Cardiac muscle cell (in vitro differentiated cells and primary cell): Measurements from ENCODE around the gene ATP1B2. TPM values are rescaled to one million over a fixed set of nuclear protein-coding genes. Genes with fewer than 3 reads are reported as not detected.

Source experiments
- DNase-seq, 2 donors: peaks; one replicate each; pipeline versions ENCODE4 v3.0.0 to v3.0.0-alpha.2; 2010 to 2017; ENCODE audit warnings: low read depth in 1 of 2, low spot score in 1 of 2
- H3K27ac ChIP-seq: fragments of 200-600 bp; sonication (generic); 2 replicates; pipeline ENCODE4 v1.5.1; 2016
- H3K27me3 ChIP-seq: fragments of 200-600 bp; sonication (generic); 2 replicates; pipeline ENCODE4 v1.6.0; 2016; ENCODE audit warnings: control low read depth
- H3K36me3 ChIP-seq: fragments of 200-600 bp; sonication (generic); 2 replicates; pipeline ENCODE4 v1.5.1; 2016; ENCODE audit warnings: control low read depth
- H3K4me1 ChIP-seq: fragments of 200-600 bp; sonication (generic); 2 replicates; pipeline ENCODE4 v1.8.1; 2017; ENCODE audit warnings: low read depth, mild to moderate bottlenecking, mixed run types
- H3K4me3 ChIP-seq: fragments of 200-600 bp; sonication (generic); 2 replicates; pipeline ENCODE4 v1.5.1; 2016; ENCODE audit warnings: mild to moderate bottlenecking
- H3K9me3 ChIP-seq: fragments of 200-600 bp; sonication (generic); 2 replicates; pipeline ENCODE4 v1.5.1; 2017; ENCODE audit warnings: low read depth, mild to moderate bottlenecking, control low read depth
- CTCF ChIP-seq: IDR thresholded peaks from 2 replicates; pipeline ENCODE4 v1.5.1; 2012; ENCODE audit warnings: low read depth, mild to moderate bottlenecking, low read length
- polyA plus RNA-seq: library from polyadenylated mRNA; unstranded; fragments of >200 nt; fragmentation: Nextera tagmentation; extraction: Ambion mirVana; gene quantifications from 2 replicates; pipeline ENCODE4 v1.2.1, GENCODE V29; 2016
- total RNA-seq: library from RNA; depleted of rRNA; stranded (reverse); fragments of >200 nt; gene quantifications from 2 replicates; pipeline ENCODE4 v1.2.3, GENCODE V29; 2016

ATP1B2 gene
- total and polyA plus RNA-seq, 2 experiments from 2014 or later: 34.6 to 157 TPM

- Histone ChIP-seq H3K36me3 (peaks cover 15% of the 10 kb centered on the region), H3K4me3 (no peak overlapping the region), H3K9me3 (no peaks in the 10 kb centered on the region), H3K27ac (no peak overlapping the region), H3K27me3 (no peaks in the 10 kb centered on the region), H3K4me1 (no peaks in the 10 kb centered on the region)
- no peak for TF ChIP-seq CTCF
- DNase-seq: no peak
These were observed 26.8 kb downstream of the ATP1B2 start for GRCh38 chr17:7677388-7678067.

GRCh38 chr17:7684851-7685532, 34.3 kb downstream of the ATP1B2 start:
- Histone ChIP-seq H3K36me3 (no peaks in the 10 kb centered on the region), H3K27ac (peak overlapping the region; percentile 99), H3K27me3 (no peaks in the 10 kb centered on the region), H3K4me1 (peaks cover 15% of the 10 kb centered on the region), H3K4me3 (peak overlapping the region; percentile 86), H3K9me3 (no peaks in the 10 kb centered on the region)
- DNase-seq: no peak
- TF ChIP-seq CTCF: no peak

GRCh38 chr17:7685533-7686221, 35.0 kb downstream of the ATP1B2 start:
- H3K9me3 ChIP-seq: no peaks in the 10 kb centered on the region
- DNase-seq: peak; percentile 93 to 96
- H3K27ac ChIP-seq: peak overlapping the region; percentile 99
- H3K36me3 ChIP-seq: no peaks in the 10 kb centered on the region
- no peaks in the 10 kb centered on the region for H3K27me3 ChIP-seq
- TF ChIP-seq CTCF: no peak
- H3K4me3 ChIP-seq: peak overlapping the region; percentile 86
- H3K4me1 ChIP-seq: peaks cover 15% of the 10 kb centered on the region

- TF ChIP-seq CTCF: no peak
- Histone ChIP-seq H3K27me3 (no peaks in the 10 kb centered on the region), H3K4me3 (peak overlapping the region; percentile 86), H3K27ac (peak overlapping the region; percentile 99), H3K9me3 (no peaks in the 10 kb centered on the region), H3K36me3 (no peaks in the 10 kb centered on the region), H3K4me1 (peaks cover 15% of the 10 kb centered on the region)
- DNase-seq: peak; percentile 83 to 91
These were observed 35.7 kb downstream of the ATP1B2 start for GRCh38 chr17:7686222-7687071.
